ENCODE results near the gene REG1A.

REG1A gene

GRCh38 chr2:79120194-79120713, at the start of gene REG1A:
TSS of gene REG1A (plus strand) at chr2:79120488. CDS start at chr2:79120862, 374 bp downstream.
- no peak for DNase-seq

GRCh38 chr2:79071078-79071477, 49.2 kb upstream of the REG1A start:
- DNase-seq, result no peak

- no peak for DNase-seq
Measured at GRCh38 chr2:79082987-79083386, 37.3 kb upstream of the REG1A start.

- DNase-seq, result no peak
Measured at GRCh38 chr2:79083597-79084251, 36.6 kb upstream of the REG1A start.

GRCh38 chr2:79084495-79085135, 35.7 kb upstream of the REG1A start:
- DNase-seq, result no peak

GRCh38 chr2:79085382-79085781, 34.9 kb upstream of the REG1A start:
- DNase-seq, result no peak

GRCh38 chr2:79086255-79086654, 34.0 kb upstream of the REG1A start:
- no peak for DNase-seq

- no peak for DNase-seq
Measured at GRCh38 chr2:79087785-79088364, 32.4 kb upstream of the REG1A start, which contains the start of gene REG1B. TSS of gene REG1B (minus strand) at chr2:79087993. CDS start at chr2:79087612, 381 bp downstream.

GRCh38 chr2:79090693-79091092, 29.6 kb upstream of the REG1A start:
- DNase-seq, result no peak

GRCh38 chr2:79097843-79098242, 22.4 kb upstream of the REG1A start:
- DNase-seq, result no peak

- no peak for DNase-seq
Measured at GRCh38 chr2:79099140-79099686, 21.1 kb upstream of the REG1A start.

- no peak for DNase-seq
Measured at GRCh38 chr2:79100285-79100684, 20.0 kb upstream of the REG1A start.

- DNase-seq, result no peak
Measured at GRCh38 chr2:79101024-79101423, 19.3 kb upstream of the REG1A start.

- no peak for DNase-seq
Measured at GRCh38 chr2:79103214-79103613, 17.1 kb upstream of the REG1A start.

GRCh38 chr2:79105259-79105658, 15.0 kb upstream of the REG1A start:
- DNase-seq, result no peak

GRCh38 chr2:79112269-79112668, 8.0 kb upstream of the REG1A start:
- no peak for DNase-seq

GRCh38 chr2:79114797-79115494, 5.3 kb upstream of the REG1A start:
- no peak for DNase-seq

GRCh38 chr2:79116997-79117928, 3.0 kb upstream of the REG1A start:
- DNase-seq, result no peak

GRCh38 chr2:79122676-79123075, 2.4 kb downstream of the REG1A start:
- DNase-seq, result no peak

GRCh38 chr2:79124907-79125720, 4.8 kb downstream of the REG1A start:
- no peak for DNase-seq

- DNase-seq, result no peak
Measured at GRCh38 chr2:79125721-79125985, 5.4 kb downstream of the REG1A start.
